Heart left ventricle (tissue), 16 donors: ENCODE measurements around the gene PARM1. TPM values are rescaled to one million over a fixed set of nuclear protein-coding genes. Genes with fewer than 3 reads are reported as not detected.
A peak's percentile ranks its signal among the peaks of the same experiment; 100 is the strongest.

Source experiments
- ATAC-seq, 4 donors: fragments of 200-7000 bp; cut with Tn5 transposase; one replicate each; pipeline ENCODE4 v1.9.1; 2020 to 2022; ENCODE audit warnings: moderate library complexity in 4 of 4, mild to moderate bottlenecking in 3 of 4, moderate number of reproducible peaks in 1 of 4
- DNase-seq, 5 donors: peaks; one replicate each; pipeline ENCODE4 v3.0.0-alpha.2; 2020
- H3K27ac ChIP-seq, 12 donors: fragments of 200-600 bp; sonication (generic) in 4 of 12; one replicate each; pipeline versions ENCODE4 v1.5.0 to v1.8.0; 2016 to 2022; ENCODE audit warnings: mild to moderate bottlenecking in 2 of 12
- H3K27me3 ChIP-seq, 9 donors: fragments of 200-600 bp; sonication (generic) in 2 of 9; one replicate each; pipeline versions ENCODE4 v1.5.1 to v1.8.0; 2016 to 2022; ENCODE audit warnings: mild to moderate bottlenecking in 3 of 9
- H3K36me3 ChIP-seq, 9 donors: fragments of 200-600 bp; sonication (generic) in 2 of 9; one replicate each; pipeline versions ENCODE4 v1.5.0 to v1.8.0; 2018 to 2022; ENCODE audit warnings: mild to moderate bottlenecking in 2 of 9
- H3K4me1 ChIP-seq, 12 donors: fragments of 200-600 bp; sonication (generic) in 4 of 12; one replicate each; pipeline versions ENCODE4 v1.5.0 to v1.8.0; 2016 to 2022; ENCODE audit warnings: mild to moderate bottlenecking in 3 of 12
- H3K4me3 ChIP-seq, 12 donors: fragments of 200-600 bp; sonication (generic) in 4 of 12; one replicate each; pipeline versions ENCODE4 v1.5.0 to v1.8.0; 2017 to 2022; ENCODE audit warnings: mild to moderate bottlenecking in 9 of 12, moderate library complexity in 4 of 12
- H3K9me3 ChIP-seq, 12 donors: fragments of 200-600 bp; sonication (generic) in 4 of 12; one replicate each; pipeline versions ENCODE4 v1.5.0 to v1.8.0; 2016 to 2022; ENCODE audit warnings: mild to moderate bottlenecking in 1 of 12
- POLR2A ChIP-seq, 2 donors: fragments of 450-650 bp; IDR thresholded peaks; one replicate each; pipeline ENCODE4 v1.6.1; 2017; ENCODE audit warnings: antibody characterized with exemption in 2 of 2, mild to moderate bottlenecking in 2 of 2, moderate library complexity in 2 of 2
- WGBS, 4 donors: extraction: QIAGEN DNeasy Blood & Tissue Kit in 2 of 4; methylation state at CpG; one replicate each; pipeline versions ENCODE4 v1.1.5 to v1.1.7; 2013 to 2018; 5-methylcytosine and 5-hydroxymethylcytosine counted together
- intact Hi-C, 10 donors: fragments of 100-400 bp; cut with DNase I; formaldehyde crosslinking; loops; one replicate each; pipeline versions ENCODE4 v1.11.1 to v1.14.2; 2022
- polyA plus RNA-seq, 2 donors: library from polyadenylated mRNA; stranded (reverse); fragments of 200-250 nt; gene quantifications; one replicate each; pipeline ENCODE4 v1.2.3, GENCODE V29; 2013
- total RNA-seq, 9 donors: library from RNA; depleted of rRNA in 2 of 9; stranded (reverse); fragments of >200 nt in 2 of 9; fragmentation: NEBNext Ultra II Directional in 3 of 9; extraction: Animal tissue kit (Norgen Biotek cat#: 25700) in 3 of 9; gene quantifications; one replicate each; pipeline versions ENCODE4 v1.1.0 to v1.2.4, GENCODE V29; 2016 to 2023
- TF ChIP-seq, protein P1 (sequence below), 12 donors: fragments of 200-600 bp; sonication (generic) in 4 of 12; IDR thresholded peaks; one replicate each; pipeline versions ENCODE4 v1.5.0 to v1.8.0; 2018 to 2022; ENCODE audit warnings: antibody characterized with exemption in 12 of 12, mild to moderate bottlenecking in 5 of 12
- donor health status: ischemic (EF 13 %, LVEDD 7.1; RV severe dilation, severe dysfunction).
- donor health status: healthy with polysubstance abuse.
- donor health status: DM: no; HTN: yes; CAD: no.
- donor health status: DM: no; HTN: no; CAD: no.
- donor health status: ischemic (EF 25% LVEDD 6.9; RV normal size, moderate dysfunction).
- donor health status: ischemic (EF 25% LVEDD 5.7; RV mildly dilated, moderate dysfunction).
- donor health status: healthy.
- donor health status: DM: yes; HTN: yes; CAD: no.
- donor health status: ischemic (EF 35%, LVEDD 5.7; RV mildly dilated, moderate dysfunction).
- donor health status: nonischemic (EF 11% LVEDD 7.7; RV severe dilation, severe dysfunction).
- donor health status: DM: yes; HTN: yes; CAD: no.
- donor health status: PGD.
- donor health status: ischemic (EF 29% LVEDD 5.4; RV normal size, mild dysfunction).
- donor health status: nonischemic (EF 23%, LVEDD 6.1; RV moderate dilation, normal function).

PARM1 gene
- total and polyA plus RNA-seq, 11 donors = 28.8 to 144 (median 75.2) TPM

DNA sequence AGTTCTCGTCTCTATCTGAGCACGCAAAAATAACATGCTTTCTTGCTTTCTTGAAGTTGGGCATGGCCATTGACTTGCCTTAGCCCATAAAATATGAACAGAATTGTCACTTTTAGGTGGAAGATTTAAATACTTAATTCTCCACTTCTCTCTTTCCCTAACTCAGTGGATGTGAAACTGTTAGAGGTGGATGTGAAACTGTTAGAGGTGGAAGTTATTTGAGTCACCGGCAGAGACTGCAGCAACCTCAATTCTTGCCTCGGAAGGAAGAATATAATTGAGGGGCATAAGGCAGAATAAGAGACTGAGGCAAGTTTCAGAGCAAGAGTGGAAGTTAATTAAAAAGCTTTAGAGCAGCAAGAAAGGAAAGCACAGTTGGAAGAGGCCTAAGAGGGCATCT, 2.8 kb upstream of the PARM1 start:
- Histone ChIP-seq H3K9me3 (no peaks in the 10 kb centered on the region), H3K4me1 (peaks cover 0 to 20% (median 9%) of the 10 kb centered on the region in 12 donors), H3K4me3 (no peak overlapping the region), H3K36me3 (no peaks in the 10 kb centered on the region), H3K27ac (no peak overlapping the region), H3K27me3 (peaks cover 0 to 36% (median 0%) of the 10 kb centered on the region in 9 donors)
- no peak for ATAC-seq
- intact Hi-C loops = loop anchor here in 8 of 10 donors (5.0 to 10.0 kb wide), 13 partner anchors 37 to 585 kb away; partner anchors contain the start of genes RCHY1 (in 2 of the 8) and THAP6 (in 2 of the 8)
- TF ChIP-seq, protein P1, sequence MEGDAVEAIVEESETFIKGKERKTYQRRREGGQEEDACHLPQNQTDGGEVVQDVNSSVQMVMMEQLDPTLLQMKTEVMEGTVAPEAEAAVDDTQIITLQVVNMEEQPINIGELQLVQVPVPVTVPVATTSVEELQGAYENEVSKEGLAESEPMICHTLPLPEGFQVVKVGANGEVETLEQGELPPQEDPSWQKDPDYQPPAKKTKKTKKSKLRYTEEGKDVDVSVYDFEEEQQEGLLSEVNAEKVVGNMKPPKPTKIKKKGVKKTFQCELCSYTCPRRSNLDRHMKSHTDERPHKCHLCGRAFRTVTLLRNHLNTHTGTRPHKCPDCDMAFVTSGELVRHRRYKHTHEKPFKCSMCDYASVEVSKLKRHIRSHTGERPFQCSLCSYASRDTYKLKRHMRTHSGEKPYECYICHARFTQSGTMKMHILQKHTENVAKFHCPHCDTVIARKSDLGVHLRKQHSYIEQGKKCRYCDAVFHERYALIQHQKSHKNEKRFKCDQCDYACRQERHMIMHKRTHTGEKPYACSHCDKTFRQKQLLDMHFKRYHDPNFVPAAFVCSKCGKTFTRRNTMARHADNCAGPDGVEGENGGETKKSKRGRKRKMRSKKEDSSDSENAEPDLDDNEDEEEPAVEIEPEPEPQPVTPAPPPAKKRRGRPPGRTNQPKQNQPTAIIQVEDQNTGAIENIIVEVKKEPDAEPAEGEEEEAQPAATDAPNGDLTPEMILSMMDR (IDR thresholded peaks at IDR 0.05) = no peak
- no peak for TF ChIP-seq POLR2A (IDR thresholded peaks at IDR 0.05)
- no peak for DNase-seq
- WGBS, 4 donors = 89 to 95% (median 92%) methylated on average over 4 of the region's 4 CpGs

GRCh38 chr4:74931376-74931775, 1.5 kb upstream of the PARM1 start:
- WGBS, 4 donors = 24 to 41% (median 32%) methylated on average over 2 of the region's 2 CpGs
- H3K9me3 ChIP-seq = no peaks in the 10 kb centered on the region
- no peak overlapping the region for H3K4me3 ChIP-seq
- H3K27ac ChIP-seq = no peak overlapping the region
- DNase-seq (no peak), ATAC-seq (no peak)
- intact Hi-C loops = loop anchor here in 8 of 10 donors (5.0 to 10.0 kb wide), 13 partner anchors 36 to 583 kb away; partner anchors contain the start of genes RCHY1 (in 2 of the 8) and THAP6 (in 2 of the 8)
- H3K36me3 ChIP-seq = no peaks in the 10 kb centered on the region
- peaks cover 0 to 36% (median 0%) of the 10 kb centered on the region in 9 donors for H3K27me3 ChIP-seq
- peaks cover 0 to 27% (median 9%) of the 10 kb centered on the region in 12 donors for H3K4me1 ChIP-seq
- TF ChIP-seq, protein P1 (IDR thresholded peaks at IDR 0.05) = no peak
- TF ChIP-seq POLR2A (IDR thresholded peaks at IDR 0.05) = no peak

- H3K4me1 ChIP-seq = peaks cover 0 to 27% (median 9%) of the 10 kb centered on the region in 12 donors
- intact Hi-C loops = loop anchor here in 9 of 10 donors (2.0 to 10.0 kb wide), 17 partner anchors 35 to 583 kb away; partner anchors contain the start of genes RCHY1 (in 2 of the 9) and THAP6 (in 2 of the 9)
- no peak overlapping the region for H3K27ac ChIP-seq
- no peaks in the 10 kb centered on the region for H3K36me3 ChIP-seq
- peaks cover 0 to 36% (median 0%) of the 10 kb centered on the region in 9 donors for H3K27me3 ChIP-seq
- TF ChIP-seq POLR2A (IDR thresholded peaks at IDR 0.05) = no peak
- TF ChIP-seq, protein P1 (IDR thresholded peaks at IDR 0.05) = no peak
- DNase-seq (no peak), ATAC-seq (no peak)
- no peak overlapping the region for H3K4me3 ChIP-seq
- H3K9me3 ChIP-seq = no peaks in the 10 kb centered on the region
- WGBS, 4 donors = 30 to 53% (median 39%) methylated on average over 6 of the region's 6 CpGs
These were observed 906 bp upstream of the PARM1 start for GRCh38 chr4:74932010-74932409.

DNA sequence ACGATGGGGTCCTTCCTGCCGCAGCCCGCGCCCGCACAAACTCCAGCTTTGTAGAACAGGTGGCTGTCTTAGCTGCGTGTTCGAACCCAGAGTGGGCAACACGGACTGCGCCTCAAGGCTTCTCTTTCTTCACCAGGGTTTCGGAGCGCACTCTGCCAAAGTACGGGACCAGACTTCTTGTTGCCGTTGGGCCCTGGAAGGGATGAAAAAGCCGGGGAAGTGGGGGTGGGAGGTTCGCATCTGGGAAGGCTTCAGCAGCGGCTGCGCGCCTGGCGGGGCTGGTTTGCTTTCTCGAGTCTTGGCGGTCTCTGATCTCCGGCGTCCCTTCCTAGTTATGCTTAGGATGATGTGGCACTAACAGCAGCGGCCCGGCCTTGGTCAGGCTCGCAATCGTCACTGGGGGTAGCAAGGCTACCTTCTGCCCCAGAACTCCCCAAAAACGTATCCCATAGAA, 673 bp downstream of the PARM1 start:
- Histone ChIP-seq H3K9me3 (no peaks in the 10 kb centered on the region), H3K4me1 (peaks cover 0 to 35% (median 12%) of the 10 kb centered on the region in 12 donors), H3K4me3 (peak overlapping the region; percentile 53 to 86 (median 74)), H3K36me3 (no peaks in the 10 kb centered on the region), H3K27me3 (peaks cover 0 to 36% (median 0%) of the 10 kb centered on the region in 9 donors), H3K27ac (peak overlapping the region; percentile 44 to 91 (median 80))
- peak in 2 of 4 donors; percentile 10 to 24 for ATAC-seq
- DNase-seq = peak; percentile 18 to 52 (median 27)
- intact Hi-C loops = loop anchor here in 9 of 10 donors (2.0 to 10.0 kb wide), 18 partner anchors 34 to 581 kb away; partner anchors contain the start of genes RCHY1 (in 2 of the 9) and THAP6 (in 2 of the 9)
- TF ChIP-seq, protein P1 (IDR thresholded peaks at IDR 0.05) = no peak
- TF ChIP-seq POLR2A (IDR thresholded peaks at IDR 0.05) = no peak
- 0 to 2% (median 2%) methylated on average over 16 to 28 of the region's 28 CpGs for WGBS, 4 donors
